Keratinocyte (primary cell): Measurements from ENCODE around the gene KRTAP10-12. TPM values are rescaled to one million over a fixed set of nuclear protein-coding genes. Genes with fewer than 3 reads are reported as not detected.

Source experiments
- DNase-seq: peaks from one replicate; pipeline ENCODE4 v3.0.0-alpha.2; 2011; ENCODE audit warnings: low read depth, missing footprints, low spot score
- FAIRE-seq: peaks from 2 replicates; lab custom pipeline; 2011; peaks lifted over from hg19 to GRCh38; lab: Jason Lieb, UNC
- H2AFZ ChIP-seq: 2 replicates; pipeline ENCODE4 v1.6.0; 2012; ENCODE audit warnings: low read length, control low read depth, inconsistent platforms; ENCODE audit not compliant: control insufficient read depth
- H3K27ac ChIP-seq: 2 replicates; pipeline ENCODE4 v1.5.1; 2011; ENCODE audit warnings: low read length; ENCODE audit not compliant: control insufficient read depth, insufficient read depth
- H3K27me3 ChIP-seq: 3 replicates; pipeline ENCODE4 v1.6.0; 2011; ENCODE audit warnings: low read length; ENCODE audit not compliant: control insufficient read depth, insufficient read depth; ENCODE audit errors: extremely low read depth
- H3K36me3 ChIP-seq, 2 experiments: 2 replicates in 1 of 2; 3 replicates in 1 of 2; pipeline ENCODE4 v1.5.1; 2011; ENCODE audit warnings: low read length in 2 of 2, mild to moderate bottlenecking in 1 of 2; ENCODE audit not compliant: control insufficient read depth in 2 of 2, insufficient read depth in 2 of 2; ENCODE audit errors: extremely low read depth in 1 of 2
- H3K4me1 ChIP-seq: 3 replicates; pipeline ENCODE4 v1.5.1; 2011; ENCODE audit warnings: low read length; ENCODE audit not compliant: control insufficient read depth, insufficient read depth; ENCODE audit errors: extremely low read depth
- H3K4me2 ChIP-seq: 3 replicates; pipeline ENCODE4 v1.6.0; 2011; ENCODE audit warnings: low read depth, low read length; ENCODE audit not compliant: control insufficient read depth, insufficient read depth; ENCODE audit errors: extremely low read depth
- H3K4me3 ChIP-seq, 3 experiments: fragments of 200-600 bp in 1 of 3; sonication (generic) in 1 of 3; 2 replicates in 2 of 3; 3 replicates in 1 of 3; pipeline ENCODE4 v1.5.1; 2011 to 2016; ENCODE audit warnings: low read length in 3 of 3, mild to moderate bottlenecking in 3 of 3, control low read depth in 2 of 3, inconsistent platforms in 1 of 3, low read depth in 1 of 3, mixed read lengths in 1 of 3, mixed run types in 1 of 3, moderate library complexity in 1 of 3; ENCODE audit not compliant: control insufficient read depth in 2 of 3, insufficient read depth in 2 of 3; ENCODE audit errors: extremely low read depth in 1 of 3
- H3K79me2 ChIP-seq: 2 replicates; pipeline ENCODE4 v1.6.0; 2012; ENCODE audit warnings: low read length; ENCODE audit not compliant: control insufficient read depth, insufficient read depth
- H3K9ac ChIP-seq: 3 replicates; pipeline ENCODE4 v1.6.0; 2011; ENCODE audit warnings: low read length; ENCODE audit not compliant: control insufficient read depth, insufficient read depth; ENCODE audit errors: extremely low read depth
- H3K9me1 ChIP-seq: 3 replicates; pipeline ENCODE4 v1.6.0; 2011; ENCODE audit warnings: low read length; ENCODE audit not compliant: control insufficient read depth, insufficient read depth; ENCODE audit errors: extremely low read depth
- H3K9me3 ChIP-seq: 2 replicates; pipeline ENCODE4 v1.5.1; 2012; ENCODE audit warnings: low read depth, low read length; ENCODE audit not compliant: control insufficient read depth
- H4K20me1 ChIP-seq: 3 replicates; pipeline ENCODE4 v1.6.0; 2011; ENCODE audit warnings: low read length; ENCODE audit not compliant: control insufficient read depth, insufficient read depth; ENCODE audit errors: extremely low read depth
- EZH2 ChIP-seq: IDR thresholded peaks from one replicate; pipeline ENCODE4 v1.6.1; 2012; ENCODE audit warnings: inconsistent platforms, mild to moderate bottlenecking, low read length, moderate library complexity
- dilution Hi-C: fragments of 300-500 bp; cut with MboI; formaldehyde crosslinking; loops from one replicate; pipeline ENCODE4 v1.7.0; 2020; ENCODE audit warnings: low sequenced_read_pairs; ENCODE audit not compliant: extremely low pct_ligation_motif_present
- polyA plus RNA-seq, 5 experiments: library from polyadenylated mRNA; depleted of rRNA in 3 of 5; stranded (reverse) in 3 of 5; stranded (forward) in 1 of 5; unstranded in 1 of 5; fragments of >200 nt; gene quantifications; 1 replicate in 1 of 5; 2 replicates in 3 of 5; 3 replicates in 1 of 5; pipeline versions ENCODE4 v1.2.1 to v1.2.3, GENCODE V29; 2011 to 2012; ENCODE audit warnings: missing spikeins in 2 of 5, low read depth in 1 of 5, low replicate concordance in 1 of 5
- TF ChIP-seq, protein P1 (sequence below), 3 experiments: IDR thresholded peaks in 1 of 3; conservative IDR thresholded peaks in 1 of 3; optimal IDR thresholded peaks in 1 of 3; 2 replicates in 2 of 3; 3 replicates in 1 of 3; pipeline versions ENCODE3 to v1.5.1; 2011; ENCODE audit warnings: low read length in 3 of 3, mild to moderate bottlenecking in 3 of 3, moderate library complexity in 2 of 3, control low read depth in 1 of 3, inconsistent platforms in 1 of 3; ENCODE audit not compliant: insufficient read depth in 2 of 3; ENCODE audit errors: extremely low read depth in 1 of 3

KRTAP10-12 gene
- polyA plus RNA-seq, 1 donor (not counting 4 experiments of a cell fraction or from before 2014, with no cell fraction given), result not detected

DNA sequence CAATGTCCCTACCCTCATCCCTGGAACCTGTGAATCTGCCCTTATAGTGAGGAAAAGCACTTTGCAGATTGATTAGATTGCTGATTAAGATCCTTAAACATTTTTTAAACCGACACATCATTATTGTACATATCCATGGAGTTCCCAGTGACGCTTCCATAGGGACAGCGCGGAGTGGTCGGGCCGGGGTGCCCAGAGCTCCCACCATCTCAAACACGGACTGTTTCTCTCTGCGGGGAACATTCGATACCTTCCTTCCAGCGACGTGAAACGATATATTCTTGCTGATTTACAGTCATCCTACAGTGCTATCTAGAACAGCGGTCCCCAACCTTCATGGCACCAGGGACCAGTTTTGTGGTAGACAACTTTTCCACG, 4.0 kb downstream of the KRTAP10-12 start:
- dilution Hi-C loops, result no loop called here
- no peak for FAIRE-seq
- H3K27me3 ChIP-seq, result peaks cover 21% of the 10 kb centered on the region

DNA sequence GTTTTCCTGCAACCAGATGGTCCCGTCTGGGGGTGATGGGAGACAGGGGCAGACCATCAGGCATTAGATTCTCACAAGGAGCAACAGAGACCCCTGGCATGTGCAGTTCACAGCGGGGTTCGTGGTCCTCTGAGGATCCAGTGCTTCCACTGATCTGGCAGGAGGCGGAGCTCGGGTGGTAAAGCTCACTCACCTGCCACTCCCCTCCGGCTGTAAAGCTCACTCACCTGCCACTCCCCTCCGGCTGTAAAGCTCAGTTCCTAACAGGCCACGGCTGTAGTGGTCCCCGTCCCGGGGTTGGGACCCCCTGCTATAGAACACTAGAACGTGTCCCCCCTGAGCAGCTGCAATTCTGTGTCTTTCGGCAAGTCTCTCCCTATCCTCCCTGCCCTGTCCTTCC, 4.6 kb downstream of the KRTAP10-12 start:
- Histone ChIP-seq H3K9me3 (peaks cover 4% of the 10 kb centered on the region), H3K79me2 (no peaks in the 10 kb centered on the region), H4K20me1 (no peaks in the 10 kb centered on the region), H3K4me2 (no peak overlapping the region), H3K36me3 (no peaks in the 10 kb centered on the region), H3K9ac (no peak overlapping the region), H3K9me1 (no peaks in the 10 kb centered on the region), H3K27me3 (peaks cover 21% of the 10 kb centered on the region), H3K4me1 (no peaks in the 10 kb centered on the region), H2AFZ (no peak overlapping the region), H3K27ac (no peak overlapping the region), H3K4me3 (no peak overlapping the region)
- dilution Hi-C loops, result no loop called here
- TF ChIP-seq, protein P1, sequence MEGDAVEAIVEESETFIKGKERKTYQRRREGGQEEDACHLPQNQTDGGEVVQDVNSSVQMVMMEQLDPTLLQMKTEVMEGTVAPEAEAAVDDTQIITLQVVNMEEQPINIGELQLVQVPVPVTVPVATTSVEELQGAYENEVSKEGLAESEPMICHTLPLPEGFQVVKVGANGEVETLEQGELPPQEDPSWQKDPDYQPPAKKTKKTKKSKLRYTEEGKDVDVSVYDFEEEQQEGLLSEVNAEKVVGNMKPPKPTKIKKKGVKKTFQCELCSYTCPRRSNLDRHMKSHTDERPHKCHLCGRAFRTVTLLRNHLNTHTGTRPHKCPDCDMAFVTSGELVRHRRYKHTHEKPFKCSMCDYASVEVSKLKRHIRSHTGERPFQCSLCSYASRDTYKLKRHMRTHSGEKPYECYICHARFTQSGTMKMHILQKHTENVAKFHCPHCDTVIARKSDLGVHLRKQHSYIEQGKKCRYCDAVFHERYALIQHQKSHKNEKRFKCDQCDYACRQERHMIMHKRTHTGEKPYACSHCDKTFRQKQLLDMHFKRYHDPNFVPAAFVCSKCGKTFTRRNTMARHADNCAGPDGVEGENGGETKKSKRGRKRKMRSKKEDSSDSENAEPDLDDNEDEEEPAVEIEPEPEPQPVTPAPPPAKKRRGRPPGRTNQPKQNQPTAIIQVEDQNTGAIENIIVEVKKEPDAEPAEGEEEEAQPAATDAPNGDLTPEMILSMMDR (optimal IDR thresholded peaks at IDR 0.05 in 1 of 3, IDR thresholded peaks at IDR 0.05 in 1 of 3, conservative IDR thresholded peaks at IDR 0.05 in 1 of 3; ENCODE audit: extremely low read depth in 1 of 3, insufficient read depth in 2 of 3, low read length in 3 of 3), result no peak
- no peak for TF ChIP-seq EZH2
- FAIRE-seq (no peak), DNase-seq (no peak)

More for the DNA sequence above, 4.0 kb downstream of the KRTAP10-12 start:
- Histone ChIP-seq H3K79me2 (no peaks in the 10 kb centered on the region), H2AFZ (no peak overlapping the region), H3K9me3 (no peaks in the 10 kb centered on the region), H4K20me1 (no peaks in the 10 kb centered on the region), H3K4me1 (no peaks in the 10 kb centered on the region), H3K9ac (no peak overlapping the region), H3K27ac (no peak overlapping the region), H3K4me3 (no peak overlapping the region), H3K4me2 (no peak overlapping the region), H3K36me3 (no peaks in the 10 kb centered on the region), H3K9me1 (no peaks in the 10 kb centered on the region)
- TF ChIP-seq, protein P1 (optimal IDR thresholded peaks at IDR 0.05 in 1 of 3, IDR thresholded peaks at IDR 0.05 in 1 of 3, conservative IDR thresholded peaks at IDR 0.05 in 1 of 3; ENCODE audit: extremely low read depth in 1 of 3, insufficient read depth in 2 of 3, low read length in 3 of 3), result no peak
- TF ChIP-seq EZH2, result no peak
- no peak for DNase-seq
